NCI-H748 treated with DMSO at 0.1 percent for 48 hours (cell line): ENCODE measurements around the gene CLDN3.
"Not testable (repeated sequence)": the region's sequence is repeated elsewhere in the genome, so short reads cannot be mapped to it uniquely, and the experiment has no call there.

Experiments used
- DNase-seq: peaks from one replicate; lab custom pipeline; 2025; lab: John Stamatoyannopoulos, UW

Gene CLDN3

DNA sequence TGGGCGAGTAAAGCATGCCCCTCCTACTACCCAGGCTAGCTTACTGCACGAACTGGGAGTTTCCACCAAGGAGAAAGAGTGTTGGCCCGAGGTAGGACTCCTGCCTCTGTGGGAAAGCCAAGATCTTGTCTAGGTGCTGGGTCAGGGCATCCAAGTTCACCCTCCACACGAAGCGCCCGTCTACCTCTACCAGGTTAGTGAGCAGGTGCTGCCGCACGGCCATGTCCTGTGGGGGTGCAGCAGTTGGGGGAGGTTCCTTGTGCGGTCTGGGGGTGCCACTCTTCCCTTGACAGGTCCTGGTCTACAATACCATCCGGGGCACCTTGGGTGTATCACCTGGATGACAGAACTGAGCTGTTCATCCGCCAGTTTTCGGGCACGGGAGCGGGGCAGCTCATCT lies 33.2 kb downstream of the CLDN3 start:
- DNase-seq: no peak

DNA sequence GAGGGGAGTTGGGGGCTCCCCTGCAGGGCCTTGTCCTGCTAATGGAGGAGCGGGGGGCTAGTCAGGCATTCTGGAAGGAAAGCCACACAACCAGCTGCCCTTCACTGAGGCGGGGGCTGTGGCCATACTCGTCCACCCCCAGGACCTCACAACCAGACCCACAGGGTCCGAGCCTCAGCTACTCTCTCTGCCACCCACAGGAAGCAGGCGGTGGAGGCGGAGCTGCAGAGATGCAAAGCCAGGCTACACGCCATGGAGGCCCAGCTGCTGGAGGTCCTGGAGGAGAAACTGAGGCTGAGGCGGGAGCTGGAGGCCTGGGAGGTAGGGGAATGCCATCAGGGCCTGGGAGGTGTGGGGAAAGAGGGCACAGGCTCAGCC lies 34.6 kb downstream of the CLDN3 start:
- no peak for DNase-seq

DNA sequence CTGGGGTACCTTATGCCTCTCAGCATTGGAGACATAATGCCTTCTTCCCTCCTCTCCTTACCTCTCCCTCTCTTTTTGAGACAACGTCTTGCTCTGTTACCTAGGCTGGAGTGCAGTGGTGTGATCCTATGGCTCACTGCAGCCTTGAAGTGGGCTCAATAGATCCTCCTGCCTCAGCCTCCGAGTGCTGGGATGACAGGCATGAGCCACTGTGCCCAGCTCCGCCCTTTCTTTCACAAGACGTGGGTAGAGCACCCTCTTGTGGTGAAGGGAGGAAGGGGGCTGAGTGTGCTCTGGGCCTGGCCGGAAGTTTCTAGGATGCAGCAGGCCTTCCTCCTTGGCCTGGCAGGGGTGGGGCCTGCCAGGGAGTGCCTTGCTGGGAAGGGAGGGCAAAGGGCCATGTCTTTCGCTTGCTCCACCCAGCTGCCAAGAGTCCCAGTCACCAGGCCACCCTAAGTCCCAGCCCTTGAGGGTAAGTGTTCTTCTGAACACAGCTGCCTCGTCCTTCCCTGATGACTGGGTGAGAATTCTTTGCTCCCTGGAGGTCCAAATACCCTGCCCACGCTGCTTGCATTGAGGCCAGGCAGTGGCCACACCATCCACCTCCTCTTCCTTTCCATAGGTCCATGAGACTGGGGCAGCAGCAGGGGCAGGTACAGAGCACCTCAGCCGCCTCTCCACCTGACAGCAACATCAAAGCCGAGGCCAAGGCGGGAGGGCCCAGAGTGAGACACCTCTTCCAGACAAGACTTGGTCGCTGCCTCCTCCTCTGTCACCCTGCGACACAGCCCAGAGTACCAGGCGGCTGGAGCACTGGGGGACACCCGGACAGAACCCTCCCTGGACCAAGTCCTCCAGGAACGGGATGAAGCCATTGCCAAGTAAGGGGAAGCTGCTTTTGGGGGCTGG lies 35.2 kb downstream of the CLDN3 start:
- DNase-seq: peak; percentile 72

DNA sequence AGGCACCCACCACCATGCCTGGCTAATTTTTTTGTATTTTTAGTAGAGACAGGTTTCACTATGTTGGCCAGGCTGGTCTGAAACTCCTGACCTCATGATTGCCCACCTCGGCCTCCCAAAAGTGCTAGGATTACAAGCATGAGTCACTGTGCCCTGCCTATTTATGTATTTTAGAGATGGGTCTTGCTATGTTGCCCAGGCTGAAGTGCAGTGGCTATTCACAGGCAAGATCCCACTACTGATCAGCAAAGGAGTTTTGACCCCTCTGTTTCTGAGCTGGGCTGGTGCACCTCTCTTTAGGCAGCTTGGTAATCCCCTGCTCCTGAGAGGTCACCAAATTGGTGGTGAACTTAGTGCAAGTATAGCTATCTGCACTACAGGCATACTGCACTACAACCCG lies 37.7 kb downstream of the CLDN3 start:
- no peak for DNase-seq

DNA sequence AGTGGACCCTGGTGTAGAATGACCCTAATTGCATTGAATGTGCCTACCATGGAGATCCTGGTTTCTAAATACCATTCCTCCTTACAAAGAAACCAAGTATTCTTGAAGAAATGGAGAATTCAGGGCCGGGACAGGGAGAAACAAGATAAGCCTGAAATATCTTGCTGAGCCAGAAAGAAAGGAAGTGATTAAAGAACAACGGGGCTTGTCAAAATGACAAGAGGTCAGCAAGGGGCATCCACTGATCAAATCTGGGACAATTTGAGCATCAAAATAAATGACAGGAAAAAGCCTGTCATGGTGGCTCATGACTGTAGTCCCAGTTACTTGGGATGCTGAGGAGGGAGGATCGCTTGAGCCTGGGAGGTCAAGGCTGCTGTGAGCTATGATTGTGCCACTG lies 39.6 kb downstream of the CLDN3 start:
- DNase-seq: no peak

DNA sequence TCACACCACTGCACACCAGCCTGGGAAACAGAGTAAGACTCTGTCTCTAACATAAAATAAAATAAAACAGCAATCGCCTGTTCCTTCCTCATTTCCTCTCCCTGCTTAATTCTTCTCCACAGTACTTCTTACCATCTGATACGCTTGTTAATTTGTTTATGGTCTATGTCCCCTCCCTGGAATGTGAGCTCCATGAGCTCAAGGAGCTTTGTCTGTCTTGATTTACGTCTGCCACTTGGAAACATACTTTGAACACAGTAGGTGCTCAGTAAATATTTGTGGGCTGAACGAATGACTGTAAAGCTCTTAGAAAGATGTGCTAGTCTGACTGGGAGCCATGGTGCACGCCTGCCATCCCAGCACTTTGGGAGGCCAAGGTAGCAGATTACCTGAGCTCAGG lies 41.5 kb downstream of the CLDN3 start:
- no peak for DNase-seq

DNA sequence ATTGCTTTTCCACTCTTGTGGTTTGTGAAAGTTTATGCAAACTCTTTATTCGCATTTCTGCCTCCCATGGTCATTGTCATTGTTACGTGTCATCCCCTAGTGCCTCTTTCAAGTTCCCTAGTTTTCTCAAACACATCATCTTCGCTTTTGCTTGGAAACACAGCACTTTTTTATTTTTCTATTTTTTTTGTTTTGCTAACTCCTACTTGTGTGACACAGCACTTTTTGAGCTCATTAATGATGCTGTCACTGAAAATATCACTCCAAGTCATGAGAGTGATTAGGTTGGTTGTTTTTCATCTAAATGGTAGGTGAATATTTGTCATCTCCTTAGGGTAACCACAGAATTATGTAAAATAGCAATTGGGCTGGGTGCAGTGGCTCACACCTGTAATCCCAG lies 42.1 kb downstream of the CLDN3 start:
- DNase-seq: no peak

DNA sequence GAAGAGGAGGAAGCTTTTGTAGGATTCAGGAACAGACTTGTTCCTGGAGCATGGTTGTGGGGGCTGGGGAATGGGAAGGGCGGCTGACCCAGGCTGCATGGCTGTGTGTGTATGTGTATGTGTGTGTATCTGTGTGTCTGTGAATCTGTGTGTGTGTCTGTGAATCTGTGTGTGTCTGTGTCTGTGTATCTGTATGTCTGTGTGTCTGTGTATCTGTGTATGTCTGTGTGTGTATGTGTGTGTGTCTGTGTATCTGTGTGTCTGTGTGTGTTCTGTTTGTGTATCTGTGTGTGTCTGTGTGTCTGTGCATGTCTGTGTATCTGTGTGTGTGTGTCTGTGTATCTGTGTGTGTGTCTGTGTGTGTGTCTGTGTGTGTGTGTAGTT lies 44.0 kb downstream of the CLDN3 start:
- DNase-seq: no peak

DNA sequence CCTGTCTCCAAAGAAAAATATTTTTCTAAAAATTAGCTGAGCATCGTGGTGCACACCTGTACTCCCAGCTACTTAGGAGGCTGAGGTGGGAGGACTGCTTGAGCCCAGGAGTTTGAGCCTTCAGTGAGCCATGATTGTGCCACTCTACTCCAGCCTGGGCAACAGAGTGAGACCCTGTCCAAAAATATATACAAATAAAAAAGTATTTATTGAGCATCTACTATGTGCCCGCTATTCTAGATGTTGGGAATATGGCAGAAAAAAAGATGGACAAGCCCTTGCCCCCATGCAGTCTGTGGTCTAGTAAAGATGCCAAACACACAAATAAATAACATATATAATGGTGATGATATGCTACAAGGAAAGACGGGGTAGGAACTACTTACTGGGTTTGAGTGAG lies 46.3 kb downstream of the CLDN3 start:
- DNase-seq: no peak

DNA sequence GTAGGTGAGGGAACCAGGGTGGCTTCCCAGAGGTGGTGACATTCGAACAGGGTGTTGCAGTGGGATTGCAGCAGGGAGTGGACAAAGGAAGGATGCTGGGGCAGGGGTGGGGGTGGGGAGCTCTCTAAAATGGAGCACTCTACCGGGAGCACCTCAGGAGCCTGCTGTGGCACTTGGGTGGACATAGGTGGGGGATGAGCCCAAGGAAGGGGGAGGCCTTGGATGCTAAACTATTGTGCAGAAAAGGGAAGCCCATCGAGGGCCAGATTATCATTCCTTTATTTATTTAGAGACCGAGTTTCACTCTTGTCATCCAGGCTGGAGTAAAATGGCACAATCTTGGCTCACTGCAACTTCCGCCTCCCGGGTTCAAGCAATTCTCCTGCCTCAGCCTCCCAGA lies 47.3 kb downstream of the CLDN3 start:
- no peak for DNase-seq

DNA sequence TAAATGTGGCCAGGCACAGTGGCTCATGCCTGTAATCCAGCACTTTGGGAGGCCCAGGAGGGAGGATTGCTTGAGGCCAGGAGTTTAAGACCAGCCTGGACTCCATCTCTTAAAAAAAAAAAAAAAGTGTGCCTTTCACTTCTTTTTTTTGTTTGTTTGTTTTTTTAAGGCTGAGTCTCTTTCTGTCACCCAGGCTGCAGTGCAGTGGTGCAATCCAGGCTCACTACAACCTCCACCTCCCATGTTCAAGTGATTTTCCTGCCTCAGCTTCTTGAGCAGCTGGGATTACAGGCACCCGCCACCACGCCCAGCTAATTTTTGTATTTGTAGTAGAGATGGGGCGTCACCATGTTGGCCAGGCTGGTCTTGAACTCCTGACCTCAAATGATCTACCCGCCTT lies 47.9 kb downstream of the CLDN3 start:
- not testable (repeated sequence) for DNase-seq

DNA sequence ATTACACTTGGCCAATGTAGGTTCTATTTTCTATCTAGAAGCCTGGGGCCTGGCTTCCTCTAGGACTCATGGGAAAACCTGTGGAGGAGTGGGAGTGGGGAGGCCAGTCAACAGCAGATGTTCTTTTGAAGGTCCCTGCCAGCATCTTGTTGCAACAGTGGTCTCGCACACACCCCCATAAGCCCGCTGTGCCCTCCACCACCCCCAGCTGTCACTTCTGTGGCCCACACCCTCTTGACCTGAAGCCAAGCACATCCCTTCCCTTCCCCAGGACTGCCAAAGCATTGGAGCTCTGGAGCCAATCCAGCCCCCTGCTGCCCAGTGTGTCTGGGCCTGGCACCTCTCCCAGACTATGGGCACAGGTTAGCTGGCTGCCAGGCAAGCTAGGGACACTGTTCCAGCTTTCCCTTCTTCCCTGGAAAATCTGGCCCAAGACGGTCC lies 48.7 kb downstream of the CLDN3 start:
- no peak for DNase-seq

DNA sequence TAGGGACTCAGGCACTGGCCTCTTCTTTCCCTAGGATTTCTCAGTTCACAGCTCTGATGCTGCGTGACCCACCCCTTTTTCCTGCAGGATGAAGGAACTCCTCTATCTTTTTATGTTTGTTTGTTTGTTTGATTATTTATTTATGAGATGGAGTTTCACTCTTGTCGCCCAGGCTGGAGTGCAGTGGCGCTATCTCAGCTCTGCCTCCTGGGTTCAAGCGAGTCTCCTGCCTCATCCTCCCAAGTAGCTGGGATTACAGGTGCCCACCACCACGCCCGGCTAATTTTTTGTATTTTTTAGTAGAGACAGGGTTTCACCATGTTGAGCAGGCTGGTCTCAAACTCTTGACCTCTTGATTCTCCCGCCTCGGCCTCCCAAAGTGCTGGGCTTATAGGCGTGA lies 49.6 kb downstream of the CLDN3 start:
- not testable (repeated sequence) for DNase-seq

DNA sequence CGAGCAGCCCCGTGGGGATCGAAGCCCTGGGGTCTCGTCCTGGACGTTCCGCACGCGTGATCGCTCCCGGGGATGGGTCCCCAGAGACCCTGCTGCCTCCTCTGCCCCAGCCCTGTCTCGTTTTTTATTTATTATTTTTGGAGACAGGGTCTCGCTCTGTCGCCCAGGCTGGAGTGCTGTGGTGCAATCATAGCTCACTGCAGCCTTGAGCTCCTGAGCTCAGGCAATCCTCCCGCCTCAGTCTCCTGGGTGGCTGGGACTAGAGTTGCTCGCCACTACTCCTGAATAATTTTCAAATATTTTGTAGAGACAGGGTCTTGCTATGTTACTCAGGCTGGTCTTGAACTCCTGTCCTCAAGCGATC lies 50.3 kb downstream of the CLDN3 start:
- DNase-seq: no peak
